Measurements from ENCODE around the gene PPIP5K1.
"Not testable (repeated sequence)": the region's sequence is repeated elsewhere in the genome, so short reads cannot be mapped to it uniquely, and the experiment has no call there.

DNA sequence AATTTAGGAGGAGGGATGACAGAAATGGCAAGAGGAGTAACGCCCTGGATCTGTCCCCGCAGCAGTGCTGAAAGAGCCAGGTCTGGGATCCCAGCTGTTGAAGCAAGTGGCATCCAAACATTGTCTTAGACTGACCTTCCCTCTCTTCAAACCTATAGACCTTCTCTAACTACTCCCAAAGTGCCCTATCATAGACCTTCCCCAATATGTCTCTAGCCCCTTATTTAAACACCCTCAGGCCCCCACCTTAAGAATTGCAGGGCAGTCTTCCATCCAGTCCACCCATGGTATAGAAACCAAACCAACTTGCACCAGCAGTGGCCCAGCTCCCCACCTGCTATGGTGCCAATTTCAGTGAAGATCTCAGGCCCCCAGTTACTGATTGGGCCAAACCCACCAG is 10.2 kb upstream of the PPIP5K1 start:
- TF ChIP-seq CTCF (conservative IDR thresholded peaks at IDR 0.05; ENCODE audit: low read depth, low read length); EZH2 (IDR thresholded peaks at IDR 0.05; ENCODE audit: borderline replicate concordance, low read depth, low read length, poor library complexity, severe bottlenecking): not testable (repeated sequence)
